Esophagus muscularis mucosa (tissue), 4 donors: ENCODE data around the gene ASPDH. TPM values are rescaled to one million over a fixed set of nuclear protein-coding genes. Genes with fewer than 3 reads are reported as not detected.

ENCODE experiments used
- DNase-seq: peaks from one replicate; pipeline ENCODE4 v3.0.0-alpha.2; 2017; ENCODE audit errors: extremely low spot score
- H3K27ac ChIP-seq, 4 donors: fragments of 200-600 bp; sonication (generic); replicated peaks in 1 of 4; 1 replicate in 3 of 4; 2 replicates in 1 of 4; pipeline ENCODE4 v1.5.1; 2016 to 2019; ENCODE audit warnings: mild to moderate bottlenecking in 1 of 4
- H3K27me3 ChIP-seq, 4 donors: fragments of 200-600 bp; sonication (generic); one replicate each; pipeline versions ENCODE4 v1.5.1 to v1.6.0; 2016 to 2019
- H3K36me3 ChIP-seq, 4 donors: fragments of 200-600 bp; sonication (generic); one replicate each; pipeline ENCODE4 v1.5.1; 2016 to 2019
- H3K4me1 ChIP-seq, 4 donors: fragments of 200-600 bp; sonication (generic); one replicate each; pipeline ENCODE4 v1.5.1; 2016 to 2019
- H3K4me3 ChIP-seq, 4 donors: fragments of 200-600 bp; sonication (generic); 1 replicate in 2 of 4; 2 replicates in 2 of 4; pipeline ENCODE4 v1.5.1; 2016 to 2019; ENCODE audit warnings: mild to moderate bottlenecking in 4 of 4, moderate library complexity in 1 of 4
- H3K9me3 ChIP-seq, 4 donors: fragments of 200-600 bp; sonication (generic); 1 replicate in 3 of 4; 2 replicates in 1 of 4; pipeline ENCODE4 v1.5.1; 2016 to 2019
- EP300 ChIP-seq: sonication (generic); formaldehyde crosslinking; IDR thresholded peaks from one replicate; pipeline ENCODE4 v1.6.1; 2017; ENCODE audit warnings: antibody characterized with exemption
- POLR2A ChIP-seq: fragments of 450-650 bp; IDR thresholded peaks from one replicate; pipeline ENCODE4 v1.6.1; 2017; ENCODE audit warnings: antibody characterized with exemption, moderate library complexity, mild to moderate bottlenecking, low read depth
- POLR2AphosphoS5 ChIP-seq, 2 donors: sonication (generic); formaldehyde crosslinking; IDR thresholded peaks; one replicate each; pipeline ENCODE4 v1.6.1; 2017; ENCODE audit warnings: antibody characterized with exemption in 2 of 2
- WGBS: methylation state at CpG from one replicate; pipeline ENCODE4 v1.1.5; 2018; 5-methylcytosine and 5-hydroxymethylcytosine counted together
- intact Hi-C: fragments of 100-400 bp; cut with DNase I; formaldehyde crosslinking; loops from one replicate; pipeline ENCODE4 v1.15.1; 2023
- total RNA-seq, 4 donors: library from RNA; depleted of rRNA; stranded (reverse); fragments of >200 nt; gene quantifications; one replicate each; pipeline versions ENCODE4 v1.1.0 to v1.2.1, GENCODE V29; 2016
- TF ChIP-seq, protein P1 (sequence below), 3 experiments: fragments of 200-600 bp in 2 of 3; fragments of 450-650 bp in 1 of 3; sonication (generic) in 2 of 3; IDR thresholded peaks; one replicate each; pipeline ENCODE4 v1.5.1; 2017 to 2019; ENCODE audit warnings: antibody characterized with exemption in 3 of 3, mild to moderate bottlenecking in 2 of 3, moderate library complexity in 1 of 3

Gene ASPDH
- total RNA-seq, 4 donors from 2014 or later, result 1.6 TPM; not detected in 3

DNA sequence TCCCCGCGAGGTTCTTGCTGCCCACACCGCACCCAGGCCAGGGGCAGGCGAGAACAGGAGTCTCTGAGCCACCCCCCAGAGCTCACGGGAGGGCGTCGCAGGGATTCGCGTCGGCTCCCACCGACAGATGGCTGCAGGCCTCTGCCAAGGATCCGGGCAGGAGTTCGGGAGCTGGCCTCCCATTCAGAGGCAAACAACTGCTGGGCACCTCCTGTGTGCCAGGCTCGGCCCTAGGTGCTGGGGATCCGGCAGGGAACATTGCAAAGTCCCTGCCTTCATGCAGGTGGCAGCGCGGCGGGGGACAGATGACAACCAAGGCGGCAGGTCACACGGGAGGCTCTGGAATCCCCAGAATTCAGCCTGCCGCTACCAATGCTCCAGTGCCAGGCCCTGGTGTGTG lies 29.2 kb upstream of the ASPDH start:
- Histone ChIP-seq H3K9me3 (no peaks in the 10 kb centered on the region), H3K4me3 (no peak overlapping the region), H3K36me3 (no peaks in the 10 kb centered on the region), H3K27ac (no peak overlapping the region), H3K27me3 (peaks cover 0 to 25% (median 0%) of the 10 kb centered on the region in 4 donors), H3K4me1 (peaks cover 0 to 9% (median 2%) of the 10 kb centered on the region in 4 donors)
- 83% methylated on average over 3 of the region's 21 CpGs for WGBS
- TF ChIP-seq POLR2AphosphoS5 (IDR thresholded peaks at IDR 0.05), result no peak
- TF ChIP-seq, protein P1, sequence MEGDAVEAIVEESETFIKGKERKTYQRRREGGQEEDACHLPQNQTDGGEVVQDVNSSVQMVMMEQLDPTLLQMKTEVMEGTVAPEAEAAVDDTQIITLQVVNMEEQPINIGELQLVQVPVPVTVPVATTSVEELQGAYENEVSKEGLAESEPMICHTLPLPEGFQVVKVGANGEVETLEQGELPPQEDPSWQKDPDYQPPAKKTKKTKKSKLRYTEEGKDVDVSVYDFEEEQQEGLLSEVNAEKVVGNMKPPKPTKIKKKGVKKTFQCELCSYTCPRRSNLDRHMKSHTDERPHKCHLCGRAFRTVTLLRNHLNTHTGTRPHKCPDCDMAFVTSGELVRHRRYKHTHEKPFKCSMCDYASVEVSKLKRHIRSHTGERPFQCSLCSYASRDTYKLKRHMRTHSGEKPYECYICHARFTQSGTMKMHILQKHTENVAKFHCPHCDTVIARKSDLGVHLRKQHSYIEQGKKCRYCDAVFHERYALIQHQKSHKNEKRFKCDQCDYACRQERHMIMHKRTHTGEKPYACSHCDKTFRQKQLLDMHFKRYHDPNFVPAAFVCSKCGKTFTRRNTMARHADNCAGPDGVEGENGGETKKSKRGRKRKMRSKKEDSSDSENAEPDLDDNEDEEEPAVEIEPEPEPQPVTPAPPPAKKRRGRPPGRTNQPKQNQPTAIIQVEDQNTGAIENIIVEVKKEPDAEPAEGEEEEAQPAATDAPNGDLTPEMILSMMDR (IDR thresholded peaks at IDR 0.05), result no peak
- TF ChIP-seq POLR2A, result no peak
- TF ChIP-seq EP300, result no peak
- intact Hi-C loops, result no loop called here
- no peak for DNase-seq

- H3K4me1 ChIP-seq, result no peaks in the 10 kb centered on the region
- peaks cover 0 to 28% (median 0%) of the 10 kb centered on the region in 4 donors for H3K27me3 ChIP-seq
- WGBS, result 23% methylated on average over 15 of the region's 15 CpGs
- TF ChIP-seq, protein P1 (IDR thresholded peaks at IDR 0.05), result peak; percentile 47 to 61 (median 55)
- no peak for TF ChIP-seq EP300
- H3K4me3 ChIP-seq, result no peak overlapping the region
- H3K36me3 ChIP-seq, result no peaks in the 10 kb centered on the region
- no peak overlapping the region for H3K27ac ChIP-seq
- intact Hi-C loops, result loop anchor here (2.0 kb wide), 1 partner anchor 245 kb away; no protein-coding TSS in a partner anchor
- peaks cover 0 to 13% (median 8%) of the 10 kb centered on the region in 4 donors for H3K9me3 ChIP-seq
- DNase-seq, result no peak
Measured at GRCh38 chr19:50537769-50538230, 24.1 kb upstream of the ASPDH start.

DNA sequence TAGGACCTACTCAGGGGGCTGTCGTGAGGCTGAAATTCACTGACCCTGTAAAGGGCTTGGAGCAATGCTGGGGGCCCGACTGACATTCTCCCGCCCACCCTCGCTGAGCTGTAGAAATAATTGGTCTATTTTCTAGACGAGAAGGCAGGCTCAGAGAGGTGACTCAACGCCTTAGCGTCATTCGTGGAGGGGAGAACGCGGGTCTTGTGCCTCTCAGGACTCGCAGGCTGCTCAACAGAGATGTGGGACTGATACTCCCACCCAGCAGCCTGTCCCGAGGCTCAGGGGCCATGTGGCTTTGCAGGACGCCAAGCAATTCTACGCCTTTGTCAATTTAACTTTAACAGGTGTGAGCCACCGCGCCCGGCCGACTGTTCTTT lies 23.6 kb upstream of the ASPDH start:
- no peak overlapping the region for H3K4me3 ChIP-seq
- no peak for DNase-seq
- peaks cover 0 to 32% (median 0%) of the 10 kb centered on the region in 4 donors for H3K27me3 ChIP-seq
- H3K36me3 ChIP-seq, result no peaks in the 10 kb centered on the region
- WGBS, result 84% methylated on average over 11 of the region's 18 CpGs
- peaks cover 0 to 18% (median 13%) of the 10 kb centered on the region in 4 donors for H3K9me3 ChIP-seq
- TF ChIP-seq, protein P1 (IDR thresholded peaks at IDR 0.05), result no peak
- no peak for TF ChIP-seq POLR2A
- no peak for TF ChIP-seq EP300
- no peak for TF ChIP-seq POLR2AphosphoS5 (IDR thresholded peaks at IDR 0.05)
- H3K4me1 ChIP-seq, result no peaks in the 10 kb centered on the region
- H3K27ac ChIP-seq, result no peak overlapping the region
- intact Hi-C loops, result loop anchor here (2.0 kb wide), 1 partner anchor 246 kb away; no protein-coding TSS in a partner anchor

- no peaks in the 10 kb centered on the region for H3K36me3 ChIP-seq
- no peak overlapping the region for H3K4me3 ChIP-seq
- TF ChIP-seq POLR2A (no peak), POLR2AphosphoS5 (IDR thresholded peaks at IDR 0.05) (no peak), EP300 (no peak)
- TF ChIP-seq, protein P1 (IDR thresholded peaks at IDR 0.05), result no peak
- H3K4me1 ChIP-seq, result no peaks in the 10 kb centered on the region
- intact Hi-C loops, result loop anchor here (2.0 kb wide), 1 partner anchor 246 kb away; no protein-coding TSS in a partner anchor
- DNase-seq, result no peak
- no peak overlapping the region for H3K27ac ChIP-seq
- H3K27me3 ChIP-seq, result peaks cover 0 to 37% (median 0%) of the 10 kb centered on the region in 4 donors
- peaks cover 0 to 21% (median 16%) of the 10 kb centered on the region in 4 donors for H3K9me3 ChIP-seq
- WGBS, result 92% methylated on average over 12 of the region's 16 CpGs
Measured at GRCh38 chr19:50536662-50537305, 23.1 kb upstream of the ASPDH start.
